ENCODE measurements around the gene GULP1. TPM values are rescaled to one million over a fixed set of nuclear protein-coding genes. Genes with fewer than 3 reads are reported as not detected.

GULP1 gene
- total RNA-seq, 4 donors from 2014 or later: 6.4 to 44.1 (median 25.4) TPM

DNA sequence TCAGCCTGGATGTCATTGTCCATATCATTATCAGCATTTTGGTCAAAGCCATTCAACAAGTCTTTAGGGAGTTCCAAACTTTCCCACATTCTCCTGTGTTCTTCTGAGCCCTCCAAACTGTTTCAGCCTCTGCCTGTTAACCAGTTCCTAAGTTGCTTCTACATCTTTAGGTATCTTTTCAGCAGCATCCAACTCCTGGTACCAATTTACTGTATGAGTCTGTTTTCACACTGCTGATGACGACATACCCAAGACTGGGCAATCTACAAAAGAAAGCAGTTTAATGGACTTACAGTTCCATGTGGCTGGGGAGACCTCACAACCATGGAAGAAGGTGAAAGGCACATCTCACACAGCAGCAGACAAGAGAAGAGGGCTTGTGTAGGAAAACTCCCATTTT, 94.2 kb downstream of the GULP1 start:
- no peak for DNase-seq
- TF ChIP-seq EP300 (IDR thresholded peaks at IDR 0.05; ENCODE audit: low read depth) (no peak), POLR2AphosphoS5 (IDR thresholded peaks at IDR 0.05) (no peak), POLR2A (IDR thresholded peaks at IDR 0.05) (no peak)
- TF ChIP-seq, protein P1, sequence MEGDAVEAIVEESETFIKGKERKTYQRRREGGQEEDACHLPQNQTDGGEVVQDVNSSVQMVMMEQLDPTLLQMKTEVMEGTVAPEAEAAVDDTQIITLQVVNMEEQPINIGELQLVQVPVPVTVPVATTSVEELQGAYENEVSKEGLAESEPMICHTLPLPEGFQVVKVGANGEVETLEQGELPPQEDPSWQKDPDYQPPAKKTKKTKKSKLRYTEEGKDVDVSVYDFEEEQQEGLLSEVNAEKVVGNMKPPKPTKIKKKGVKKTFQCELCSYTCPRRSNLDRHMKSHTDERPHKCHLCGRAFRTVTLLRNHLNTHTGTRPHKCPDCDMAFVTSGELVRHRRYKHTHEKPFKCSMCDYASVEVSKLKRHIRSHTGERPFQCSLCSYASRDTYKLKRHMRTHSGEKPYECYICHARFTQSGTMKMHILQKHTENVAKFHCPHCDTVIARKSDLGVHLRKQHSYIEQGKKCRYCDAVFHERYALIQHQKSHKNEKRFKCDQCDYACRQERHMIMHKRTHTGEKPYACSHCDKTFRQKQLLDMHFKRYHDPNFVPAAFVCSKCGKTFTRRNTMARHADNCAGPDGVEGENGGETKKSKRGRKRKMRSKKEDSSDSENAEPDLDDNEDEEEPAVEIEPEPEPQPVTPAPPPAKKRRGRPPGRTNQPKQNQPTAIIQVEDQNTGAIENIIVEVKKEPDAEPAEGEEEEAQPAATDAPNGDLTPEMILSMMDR (IDR thresholded peaks at IDR 0.05): no peak
- in situ Hi-C loops (cut with MboI; ENCODE audit: low pct_ligation_motif_present in 1 of 4, low pct_unique_long_range_greater_than_20kb in 1 of 4, low sequenced_read_pairs in 3 of 4) (no loop called here), intact Hi-C loops (cut with DNase I; ENCODE audit: low total_unique reads) (no loop called here)
- Histone ChIP-seq H3K27me3 (no peaks in the 10 kb centered on the region), H3K36me3 (no peaks in the 10 kb centered on the region), H3K27ac (no peak overlapping the region), H3K4me1 (peaks cover 0 to 13% (median 2%) of the 10 kb centered on the region in 4 donors), H3K9me3 (no peaks in the 10 kb centered on the region), H3K4me3 (no peak overlapping the region)
- 82 to 83% methylated on average over 1 of the region's 1 CpG for WGBS, 2 donors (ENCODE audit: low coverage in 1 of 2)

DNA sequence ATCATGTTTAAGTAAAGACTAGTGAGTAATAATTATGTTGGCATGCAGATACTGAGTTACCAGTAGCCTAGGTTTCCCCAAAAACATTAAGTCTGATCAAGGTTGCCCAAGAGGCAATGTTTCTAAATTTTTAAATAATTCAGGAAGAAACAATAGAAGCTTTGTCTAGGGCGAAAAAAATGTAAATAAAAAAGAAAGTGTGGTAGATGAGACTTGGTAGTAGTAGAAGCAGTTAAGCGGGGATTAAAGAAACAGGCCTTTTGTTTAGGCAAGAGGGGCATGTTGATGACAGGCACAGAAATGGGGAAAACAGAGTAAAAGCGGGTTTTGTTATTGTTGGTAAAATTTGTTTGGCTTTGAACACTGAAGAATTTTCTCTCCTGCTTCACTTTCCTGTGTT, 97.2 kb downstream of the GULP1 start:
- in situ Hi-C loops (cut with MboI; ENCODE audit: low pct_ligation_motif_present in 1 of 4, low pct_unique_long_range_greater_than_20kb in 1 of 4, low sequenced_read_pairs in 3 of 4): no loop called here
- intact Hi-C loops (cut with DNase I; ENCODE audit: low total_unique reads): no loop called here
- WGBS, 2 donors (ENCODE audit: low coverage in 1 of 2): 70% methylated on average over 3 of the region's 3 CpGs

DNA sequence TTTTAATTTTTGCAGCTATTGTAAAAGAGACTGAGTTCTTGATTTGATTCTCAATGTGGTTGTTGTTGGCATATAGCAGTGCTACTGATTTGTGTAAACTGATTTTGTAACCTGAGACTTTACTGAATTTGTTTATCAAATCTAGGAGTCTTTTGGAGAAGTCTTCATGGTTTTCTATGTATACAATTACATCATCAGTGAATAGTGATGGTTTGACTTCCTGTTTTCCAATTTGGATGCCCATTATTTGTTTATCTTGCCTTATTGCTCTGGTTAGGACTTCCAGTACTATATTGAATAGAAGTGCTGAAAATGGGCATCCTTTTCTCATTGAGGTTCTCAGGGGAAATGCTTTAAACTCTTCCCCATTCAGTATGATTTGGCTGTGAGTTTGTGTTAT, 99.7 kb downstream of the GULP1 start:
- Histone ChIP-seq H3K27me3 (no peaks in the 10 kb centered on the region), H3K9me3 (peaks cover 0 to 5% of the 10 kb centered on the region in 2 donors), H3K4me3 (no peak overlapping the region), H3K4me1 (no peaks in the 10 kb centered on the region), H3K27ac (no peak overlapping the region), H3K36me3 (no peaks in the 10 kb centered on the region)
- intact Hi-C loops (cut with DNase I; ENCODE audit: low total_unique reads) (no loop called here), in situ Hi-C loops (cut with MboI; ENCODE audit: low pct_ligation_motif_present in 1 of 4, low pct_unique_long_range_greater_than_20kb in 1 of 4, low sequenced_read_pairs in 3 of 4) (no loop called here)
- DNase-seq: no peak
- TF ChIP-seq, protein P1 (IDR thresholded peaks at IDR 0.05): no peak
- no peak for TF ChIP-seq POLR2AphosphoS5 (IDR thresholded peaks at IDR 0.05)
- TF ChIP-seq POLR2A (IDR thresholded peaks at IDR 0.05): no peak
- no peak for TF ChIP-seq EP300 (IDR thresholded peaks at IDR 0.05; ENCODE audit: low read depth)

More for the DNA sequence above, 97.2 kb downstream of the GULP1 start:
- no peak for TF ChIP-seq POLR2A (IDR thresholded peaks at IDR 0.05)
- no peak for TF ChIP-seq EP300 (IDR thresholded peaks at IDR 0.05; ENCODE audit: low read depth)
- TF ChIP-seq, protein P1 (IDR thresholded peaks at IDR 0.05): no peak
- no peak for TF ChIP-seq POLR2AphosphoS5 (IDR thresholded peaks at IDR 0.05)
- Histone ChIP-seq H3K36me3 (no peaks in the 10 kb centered on the region), H3K4me1 (no peaks in the 10 kb centered on the region), H3K9me3 (peaks cover 0 to 5% of the 10 kb centered on the region in 2 donors), H3K27me3 (no peaks in the 10 kb centered on the region), H3K27ac (no peak overlapping the region), H3K4me3 (no peak overlapping the region)
- DNase-seq: no peak

DNA sequence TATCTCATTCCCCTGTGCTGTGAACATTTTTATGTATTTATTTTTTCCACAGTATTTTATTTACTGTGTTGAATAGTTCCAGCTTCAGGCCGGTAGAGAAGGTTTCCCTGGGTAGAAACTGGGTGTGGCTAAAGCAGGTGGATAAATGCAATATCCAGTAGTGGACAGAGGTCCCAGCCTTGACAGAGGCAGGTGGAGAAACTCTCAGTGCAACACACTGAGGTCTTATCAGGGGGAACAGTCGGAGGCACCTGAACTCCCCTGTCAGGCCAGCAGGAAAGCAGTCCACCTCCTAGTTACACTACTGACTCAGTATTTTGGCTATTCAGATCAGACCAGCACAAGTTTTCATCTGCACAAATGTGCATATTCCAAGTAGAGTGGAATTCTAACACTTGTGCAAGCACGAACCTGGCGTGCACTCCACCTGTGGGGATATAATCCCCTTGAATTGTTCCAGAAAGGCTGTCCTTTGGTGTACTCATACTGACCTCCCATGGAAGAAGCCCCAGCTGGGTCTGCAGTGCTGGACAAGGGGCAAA, 103.3 kb downstream of the GULP1 start:
- no peaks in the 10 kb centered on the region for H3K36me3 ChIP-seq
- TF ChIP-seq EP300 (IDR thresholded peaks at IDR 0.05; ENCODE audit: low read depth): no peak
- TF ChIP-seq, protein P1 (IDR thresholded peaks at IDR 0.05): no peak
- TF ChIP-seq POLR2A (IDR thresholded peaks at IDR 0.05): no peak
- TF ChIP-seq POLR2AphosphoS5 (IDR thresholded peaks at IDR 0.05): no peak
- peaks cover 0 to 5% of the 10 kb centered on the region in 2 donors for H3K9me3 ChIP-seq
- no peaks in the 10 kb centered on the region for H3K4me1 ChIP-seq
- no peak for DNase-seq
- H3K4me3 ChIP-seq: no peak overlapping the region
- no peaks in the 10 kb centered on the region for H3K27me3 ChIP-seq
- intact Hi-C loops (cut with DNase I; ENCODE audit: low total_unique reads): no loop called here
- in situ Hi-C loops (cut with MboI; ENCODE audit: low pct_ligation_motif_present in 1 of 4, low pct_unique_long_range_greater_than_20kb in 1 of 4, low sequenced_read_pairs in 3 of 4): no loop called here
- no peak overlapping the region for H3K27ac ChIP-seq
- WGBS, 2 donors (ENCODE audit: low coverage in 1 of 2): 79% methylated on average over 4 of the region's 4 CpGs; no CpG with 5 or more reads in 1 of the 2 donors
